GM21447 (cell line): ENCODE data around the gene PLEKHM1.

Experiments
- ATAC-seq: cut with Tn5 transposase; IDR thresholded peaks from one replicate; pipeline ENCODE4 v1.9.1; 2021; ENCODE audit not compliant: unreplicated experiment

Gene PLEKHM1

GRCh38 chr17:45428931-45429338 lies 61.6 kb downstream of the PLEKHM1 start:
- no peak for ATAC-seq

GRCh38 chr17:45428050-45428617 lies 62.4 kb downstream of the PLEKHM1 start:
- no peak for ATAC-seq

- ATAC-seq = no peak
These were observed 63.2 kb downstream of the PLEKHM1 start for GRCh38 chr17:45427181-45427835.

GRCh38 chr17:45426561-45426960 lies 64.0 kb downstream of the PLEKHM1 start:
- ATAC-seq = no peak

GRCh38 chr17:45425984-45426413 lies 64.5 kb downstream of the PLEKHM1 start:
- ATAC-seq = no peak

GRCh38 chr17:45425125-45425983 lies 65.2 kb downstream of the PLEKHM1 start:
- ATAC-seq = no peak

GRCh38 chr17:45424769-45425124 lies 65.8 kb downstream of the PLEKHM1 start:
- ATAC-seq = no peak

- ATAC-seq = no peak
These were observed 66.6 kb downstream of the PLEKHM1 start for GRCh38 chr17:45423975-45424335.

- no peak for ATAC-seq
These were observed 67.1 kb downstream of the PLEKHM1 start for GRCh38 chr17:45423304-45423974.

GRCh38 chr17:45414990-45415881 lies 75.3 kb downstream of the PLEKHM1 start:
- ATAC-seq = no peak

- no peak for ATAC-seq
These were observed 77.0 kb downstream of the PLEKHM1 start for GRCh38 chr17:45413498-45413923.

- ATAC-seq = no peak
These were observed 79.0 kb downstream of the PLEKHM1 start for GRCh38 chr17:45411348-45412105.

- no peak for ATAC-seq
These were observed 80.1 kb downstream of the PLEKHM1 start for GRCh38 chr17:45410144-45411091.

GRCh38 chr17:45409659-45410076 lies 80.9 kb downstream of the PLEKHM1 start:
- no peak for ATAC-seq

GRCh38 chr17:45408611-45409421 lies 81.7 kb downstream of the PLEKHM1 start:
- ATAC-seq = no peak

GRCh38 chr17:45406107-45406506 lies 84.4 kb downstream of the PLEKHM1 start:
- no peak for ATAC-seq

GRCh38 chr17:45405250-45406086 lies 85.1 kb downstream of the PLEKHM1 start:
- no peak for ATAC-seq
